T-helper 9 cell (primary cell): ENCODE measurements around the gene SELENOM.
"Not testable (repeated sequence)": the region's sequence is repeated elsewhere in the genome, so short reads cannot be mapped to it uniquely, and the experiment has no call there.

Experiments
- DNase-seq: peaks from one replicate; pipeline ENCODE4 v3.0.0-alpha.2; 2020

SELENOM gene

GRCh38 chr22:31073125-31073524 is 34.2 kb downstream of the SELENOM start:
- not testable (repeated sequence) for DNase-seq

GRCh38 chr22:31069691-31070314 is 37.6 kb downstream of the SELENOM start:
- DNase-seq = not testable (repeated sequence)

- no peak for DNase-seq
Measured at GRCh38 chr22:31068970-31069369, 38.4 kb downstream of the SELENOM start.

- no peak for DNase-seq
Measured at GRCh38 chr22:31064369-31064768, 43.0 kb downstream of the SELENOM start.

GRCh38 chr22:31062566-31063230 is 44.7 kb downstream of the SELENOM start:
- no peak for DNase-seq

- DNase-seq = not testable (repeated sequence)
Measured at GRCh38 chr22:31059663-31060062, 47.7 kb downstream of the SELENOM start.

GRCh38 chr22:31056986-31057599 is 50.3 kb downstream of the SELENOM start:
- DNase-seq = no peak

- no peak for DNase-seq
Measured at GRCh38 chr22:31055635-31056159, 51.7 kb downstream of the SELENOM start.

- DNase-seq = no peak
Measured at GRCh38 chr22:31055117-31055634, 52.2 kb downstream of the SELENOM start.
